NCI-H460 (cell line): ENCODE results near the gene NBPF26. TPM values are rescaled to one million over a fixed set of nuclear protein-coding genes. Genes with fewer than 3 reads are reported as not detected.
"Not testable (repeated sequence)": the region's sequence is repeated elsewhere in the genome, so short reads cannot be mapped to it uniquely, and the experiment has no call there.

Experiments used
- DNase-seq: peaks from one replicate; pipeline ENCODE4 v3.0.0-alpha.2; 2016; ENCODE audit warnings: low read depth; ENCODE audit errors: extremely low read depth
- polyA plus RNA-seq: library from polyadenylated mRNA; depleted of rRNA; stranded (reverse); fragments of >200 nt; gene quantifications from 2 replicates; pipeline ENCODE4 v1.2.3, GENCODE V29; 2014; cell fraction: nucleus; rRNA removed
- total RNA-seq: library from RNA; depleted of rRNA; stranded (reverse); fragments of >200 nt; shearing (Covaris generic); gene quantifications from 2 replicates; pipeline ENCODE4 v1.2.3, GENCODE V29; 2014; rRNA removed

NBPF26 gene
- 6.5 TPM in 2 replicates for total RNA-seq
- polyA plus RNA-seq, result 6.4 and 6.8 TPM in 2 replicates

- DNase-seq, result not testable (repeated sequence)
Measured at GRCh38 chr1:120723715-120724402, at the start of gene NBPF26. TSS of gene NBPF26 (plus strand) at chr1:120723945.

- DNase-seq, result not testable (repeated sequence)
Measured at GRCh38 chr1:120680106-120680819, 43.5 kb upstream of the NBPF26 start.

GRCh38 chr1:120680938-120681337 lies 42.8 kb upstream of the NBPF26 start:
- not testable (repeated sequence) for DNase-seq

- DNase-seq, result not testable (repeated sequence)
Measured at GRCh38 chr1:120684397-120684796, 39.3 kb upstream of the NBPF26 start.

GRCh38 chr1:120685622-120686021 lies 38.1 kb upstream of the NBPF26 start:
- DNase-seq, result not testable (repeated sequence)

- not testable (repeated sequence) for DNase-seq
Measured at GRCh38 chr1:120687250-120687649, 36.5 kb upstream of the NBPF26 start.

GRCh38 chr1:120700807-120701562 lies 22.8 kb upstream of the NBPF26 start:
- DNase-seq, result not testable (repeated sequence)

- not testable (repeated sequence) for DNase-seq
Measured at GRCh38 chr1:120723358-120723714, 409 bp upstream of the NBPF26 start.

- DNase-seq, result not testable (repeated sequence)
Measured at GRCh38 chr1:120724507-120724906, 762 bp downstream of the NBPF26 start.

GRCh38 chr1:120728811-120729210 lies 5.1 kb downstream of the NBPF26 start:
- not testable (repeated sequence) for DNase-seq

GRCh38 chr1:120769090-120769489 lies 45.3 kb downstream of the NBPF26 start:
- DNase-seq, result not testable (repeated sequence)

GRCh38 chr1:120805452-120805851 lies 81.7 kb downstream of the NBPF26 start:
- DNase-seq, result not testable (repeated sequence)

- not testable (repeated sequence) for DNase-seq
Measured at GRCh38 chr1:120811822-120812221, 88.1 kb downstream of the NBPF26 start.

- not testable (repeated sequence) for DNase-seq
Measured at GRCh38 chr1:120825051-120825450, 101.3 kb downstream of the NBPF26 start.

GRCh38 chr1:120826623-120827022 lies 102.9 kb downstream of the NBPF26 start:
- not testable (repeated sequence) for DNase-seq

- DNase-seq, result not testable (repeated sequence)
Measured at GRCh38 chr1:120844186-120844944, 120.6 kb downstream of the NBPF26 start.

GRCh38 chr1:120844945-120845330 lies 121.2 kb downstream of the NBPF26 start:
- not testable (repeated sequence) for DNase-seq

GRCh38 chr1:120849400-120850286 lies 125.9 kb downstream of the NBPF26 start:
- DNase-seq, result not testable (repeated sequence)

GRCh38 chr1:120850287-120850536 lies 126.5 kb downstream of the NBPF26 start:
- DNase-seq, result not testable (repeated sequence)
